CD4-positive, alpha-beta T cell treated with Interleukin-10 for 1 hour (primary cell): ENCODE data around the gene SLC28A1.

Source experiments
- DNase-seq: peaks from one replicate; pipeline ENCODE4 v3.0.0-alpha.2; 2020

The SLC28A1 gene

DNA sequence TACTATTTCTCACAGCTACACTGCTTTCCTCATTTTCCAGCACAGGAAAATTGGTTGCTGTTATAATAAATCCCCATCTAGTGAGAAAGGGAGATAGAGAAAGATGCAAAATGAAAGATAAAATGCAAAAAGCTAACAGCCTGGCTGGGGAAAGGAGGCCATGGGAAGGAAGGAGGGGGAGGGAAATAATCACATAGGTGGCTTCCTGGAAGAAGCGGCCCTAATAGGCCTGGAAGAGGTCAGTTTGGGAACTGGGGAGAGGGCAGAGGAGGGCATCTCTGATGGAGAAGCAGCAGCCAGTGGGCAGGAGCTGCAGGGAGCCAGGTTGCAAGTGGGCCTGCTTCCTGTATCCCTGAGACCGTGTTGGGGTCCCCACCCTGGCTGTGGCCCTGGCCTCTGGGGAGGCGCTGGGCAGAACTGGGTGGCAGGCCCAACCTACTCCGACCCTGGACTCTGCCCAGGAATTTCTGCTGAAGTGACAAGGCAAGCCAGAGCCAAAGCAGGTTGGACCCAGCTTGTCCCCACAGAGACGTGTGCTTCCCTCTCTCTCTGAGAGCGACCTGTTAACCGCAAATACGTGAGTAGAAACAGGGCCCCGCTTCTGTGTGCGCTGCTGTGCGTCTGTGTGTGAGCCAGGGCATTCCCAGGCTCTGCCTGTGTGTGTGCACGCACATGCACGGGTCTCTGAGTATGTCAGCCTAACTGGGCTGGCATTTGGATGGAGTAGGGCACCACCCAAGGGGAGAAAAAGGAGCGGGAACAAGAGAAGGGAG is 1.9 kb downstream of the SLC28A1 start:
- no peak for DNase-seq

DNA sequence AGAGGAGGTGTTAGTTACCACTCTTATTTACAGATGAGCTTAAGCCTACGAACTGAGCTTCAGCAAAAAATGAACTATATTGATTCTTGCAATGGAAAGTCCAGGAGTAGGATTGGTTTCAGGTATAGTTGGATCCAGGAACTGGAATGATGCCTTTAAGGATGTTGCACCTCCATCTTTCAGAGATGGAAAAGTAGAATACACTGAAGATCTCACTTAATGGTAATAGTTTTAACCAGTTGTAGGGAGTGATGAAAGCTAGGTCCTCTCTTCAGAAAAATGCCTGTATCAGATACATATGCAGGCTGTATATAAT is 2.5 kb downstream of the SLC28A1 start:
- no peak for DNase-seq

DNA sequence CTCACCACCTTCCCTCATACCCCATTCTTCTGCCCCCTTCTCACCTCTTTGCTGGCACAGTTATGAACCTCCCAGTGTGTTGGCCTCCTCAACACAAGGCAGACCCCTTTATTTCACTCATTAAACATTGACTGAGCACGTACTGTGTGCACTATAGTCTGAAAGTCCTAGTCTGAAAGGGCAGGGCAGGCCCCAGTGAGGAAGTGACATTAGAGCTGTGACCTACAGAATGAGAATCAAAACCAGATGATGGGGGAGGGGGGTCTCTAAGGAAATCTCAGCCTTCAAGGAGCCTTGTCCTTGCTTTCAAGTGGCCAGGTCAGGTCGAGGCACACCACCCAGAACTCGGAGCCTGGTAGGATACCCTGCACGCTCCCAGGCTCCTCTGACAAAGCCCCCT is 3.5 kb downstream of the SLC28A1 start:
- DNase-seq, result no peak

DNA sequence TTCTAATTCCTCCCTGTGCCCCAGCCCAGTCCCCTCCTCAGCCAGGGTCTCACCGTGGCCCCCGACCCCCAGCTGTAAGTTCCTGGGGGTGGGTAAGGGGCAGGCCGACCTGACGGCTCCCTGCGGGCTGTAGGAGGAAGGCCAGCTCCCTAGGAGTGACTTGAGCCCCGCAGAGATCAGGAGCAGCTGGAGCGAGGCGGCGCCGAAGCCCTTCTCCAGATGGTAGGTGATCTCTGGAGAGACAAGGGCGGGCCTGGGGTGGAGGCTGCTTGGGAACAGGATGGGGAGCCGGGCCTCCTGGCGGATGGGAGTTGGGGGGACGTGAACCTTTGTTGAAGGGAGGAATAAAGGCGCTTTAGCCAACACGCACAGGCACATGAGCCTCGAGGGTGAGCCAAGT is 4.2 kb downstream of the SLC28A1 start:
- DNase-seq, result no peak

DNA sequence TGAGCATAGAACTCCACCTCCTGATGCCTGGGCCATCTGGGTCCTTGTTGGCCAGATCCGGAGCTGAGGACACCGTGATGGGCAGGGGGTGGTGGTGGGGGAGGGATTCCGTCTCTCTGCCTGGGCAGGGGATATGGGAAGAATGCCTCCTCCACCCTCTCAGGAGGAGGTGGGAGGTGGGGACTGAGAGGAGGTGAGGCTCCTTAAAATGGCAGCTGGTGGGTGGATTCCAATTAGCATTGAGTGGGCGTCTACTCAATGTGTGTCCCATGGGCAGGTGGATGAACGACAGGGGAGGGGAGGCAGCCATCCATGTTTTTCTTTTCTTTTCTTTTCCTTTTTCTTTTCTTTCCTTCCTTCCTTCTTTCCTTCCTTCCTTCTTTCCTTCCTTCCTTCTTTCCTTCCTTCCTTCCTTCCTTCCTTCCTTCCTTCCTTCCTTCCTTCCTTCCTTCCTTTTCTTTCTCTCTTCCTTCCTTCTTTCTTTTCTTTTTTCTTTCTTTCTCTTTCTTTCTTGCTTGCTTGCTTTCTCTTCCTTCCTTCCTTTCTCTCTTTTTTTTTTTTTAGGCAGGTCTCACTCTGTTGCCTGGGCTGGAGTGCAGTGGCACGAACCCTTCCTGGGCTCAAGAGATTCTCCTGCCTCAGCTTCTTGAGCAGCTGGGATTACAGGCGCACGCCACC is 5.0 kb downstream of the SLC28A1 start:
- no peak for DNase-seq

DNA sequence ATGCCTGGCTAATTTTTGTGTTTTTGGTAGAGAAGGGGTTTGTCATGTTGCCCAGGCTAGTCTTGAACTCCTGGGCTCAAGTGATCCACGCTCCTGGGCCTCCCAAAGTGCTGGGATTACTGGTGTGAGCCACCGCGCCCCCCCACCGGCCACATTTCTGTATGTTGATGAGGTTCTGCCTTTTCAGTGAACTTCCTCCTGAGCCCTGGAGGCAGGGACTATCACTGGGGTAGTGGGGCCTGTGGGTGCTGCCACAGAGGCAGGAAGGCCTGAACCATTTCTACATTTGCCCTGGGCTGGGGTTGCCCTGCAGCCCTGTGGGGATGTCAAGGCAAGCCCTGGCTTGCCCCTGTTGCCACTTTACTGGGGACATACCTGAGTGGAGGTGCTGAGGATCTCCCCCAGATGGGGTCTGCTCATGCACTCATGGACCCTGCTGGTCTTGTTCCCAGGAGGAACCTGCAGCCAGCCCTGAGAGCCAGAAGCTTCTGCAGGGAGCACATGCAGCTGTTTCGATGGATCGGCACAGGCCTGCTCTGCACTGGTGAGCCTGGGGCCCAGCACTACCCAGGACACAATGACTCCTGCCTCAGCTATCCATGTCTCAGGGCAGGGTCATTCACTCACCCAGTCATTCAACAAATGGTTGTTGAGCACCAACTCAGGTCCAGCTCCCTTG is 5.7 kb downstream of the SLC28A1 start:
- DNase-seq, result no peak

DNA sequence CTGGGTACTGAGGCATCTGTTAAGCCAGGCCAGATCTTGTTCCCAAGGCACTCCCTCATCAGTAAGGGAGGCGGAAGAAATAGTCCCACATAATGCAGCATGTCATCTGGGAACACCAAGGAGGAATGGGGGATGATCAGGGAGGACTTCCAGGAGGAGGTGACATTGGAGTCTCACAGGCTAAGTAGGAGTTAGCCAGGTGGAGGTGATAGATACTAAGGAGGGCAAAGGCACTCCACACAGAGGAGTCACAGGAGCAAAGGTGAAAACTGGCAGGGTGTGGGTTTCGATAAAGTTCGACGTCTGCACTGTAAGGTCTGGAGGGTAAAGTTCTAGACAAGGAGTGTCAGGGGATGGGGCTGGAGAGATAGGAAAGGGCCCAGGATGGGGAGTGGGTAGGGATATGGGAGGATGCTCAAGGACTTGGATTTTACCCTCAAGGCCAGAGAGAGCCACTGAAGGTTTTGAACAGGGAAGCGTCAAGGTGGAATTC is 6.3 kb downstream of the SLC28A1 start:
- DNase-seq, result no peak

DNA sequence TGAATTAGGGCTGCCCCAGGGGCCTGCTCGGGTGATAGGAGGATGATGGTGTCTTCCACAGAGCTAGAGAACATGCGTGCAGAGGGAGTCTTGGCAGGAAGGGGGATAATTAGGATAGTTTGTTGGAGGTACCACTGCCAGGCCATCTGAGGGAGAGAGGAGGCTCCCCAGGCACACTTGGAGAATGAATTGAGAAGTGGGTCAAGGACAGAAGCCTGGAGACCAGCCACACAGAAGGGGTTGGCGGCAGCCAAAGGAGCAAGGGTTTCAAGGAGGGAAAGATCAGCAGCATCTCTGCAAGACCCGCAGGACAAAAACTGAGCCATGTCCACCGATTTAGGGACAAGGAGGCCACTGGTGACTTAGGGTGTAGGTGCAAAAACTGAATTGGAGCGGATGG is 6.9 kb downstream of the SLC28A1 start:
- no peak for DNase-seq

DNA sequence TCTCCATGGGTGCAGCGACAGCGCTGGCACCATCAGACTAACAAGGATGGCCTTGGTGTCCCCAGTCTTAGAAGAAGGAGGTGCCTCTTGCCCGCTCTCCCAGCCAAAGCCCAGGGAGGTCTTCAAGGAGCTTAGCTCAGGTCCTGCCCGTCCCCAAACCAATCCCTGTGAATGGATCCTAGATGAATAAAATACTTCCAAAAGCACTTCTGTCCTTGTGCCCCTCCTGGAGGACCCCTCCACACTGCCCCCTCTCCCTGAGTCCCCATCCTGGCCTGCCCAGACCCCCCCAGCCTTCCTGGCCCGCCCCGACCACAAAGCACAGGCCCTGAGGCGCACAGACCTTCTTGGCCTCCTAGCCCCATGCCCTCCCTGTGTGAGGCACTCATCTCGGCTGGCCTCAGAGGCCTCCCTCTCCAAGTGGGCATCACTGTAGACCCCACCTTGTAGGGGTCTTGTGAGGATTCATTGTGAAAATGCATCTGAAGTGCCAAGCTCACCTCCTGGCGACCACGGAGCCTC is 8.4 kb downstream of the SLC28A1 start:
- DNase-seq, result no peak

DNA sequence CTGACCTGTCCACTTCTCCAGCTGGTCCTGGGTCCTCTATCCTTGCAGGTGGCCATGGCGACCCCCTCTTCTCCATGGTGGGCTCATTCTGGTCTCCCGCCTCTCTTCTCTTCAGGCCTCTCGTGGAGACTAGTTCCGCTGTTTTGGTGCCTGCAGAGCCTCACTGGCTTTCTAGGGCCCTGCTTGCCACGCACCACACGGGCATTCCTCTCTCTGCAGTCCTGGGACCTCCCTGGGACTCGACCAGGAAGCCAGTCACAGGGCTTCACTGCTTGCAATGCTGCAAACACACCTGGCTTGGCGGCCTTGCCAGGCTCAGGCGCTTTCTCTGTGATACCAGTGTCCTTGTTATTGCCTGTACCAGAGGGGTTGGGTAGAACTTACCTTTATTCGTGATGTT is 9.1 kb downstream of the SLC28A1 start:
- no peak for DNase-seq

DNA sequence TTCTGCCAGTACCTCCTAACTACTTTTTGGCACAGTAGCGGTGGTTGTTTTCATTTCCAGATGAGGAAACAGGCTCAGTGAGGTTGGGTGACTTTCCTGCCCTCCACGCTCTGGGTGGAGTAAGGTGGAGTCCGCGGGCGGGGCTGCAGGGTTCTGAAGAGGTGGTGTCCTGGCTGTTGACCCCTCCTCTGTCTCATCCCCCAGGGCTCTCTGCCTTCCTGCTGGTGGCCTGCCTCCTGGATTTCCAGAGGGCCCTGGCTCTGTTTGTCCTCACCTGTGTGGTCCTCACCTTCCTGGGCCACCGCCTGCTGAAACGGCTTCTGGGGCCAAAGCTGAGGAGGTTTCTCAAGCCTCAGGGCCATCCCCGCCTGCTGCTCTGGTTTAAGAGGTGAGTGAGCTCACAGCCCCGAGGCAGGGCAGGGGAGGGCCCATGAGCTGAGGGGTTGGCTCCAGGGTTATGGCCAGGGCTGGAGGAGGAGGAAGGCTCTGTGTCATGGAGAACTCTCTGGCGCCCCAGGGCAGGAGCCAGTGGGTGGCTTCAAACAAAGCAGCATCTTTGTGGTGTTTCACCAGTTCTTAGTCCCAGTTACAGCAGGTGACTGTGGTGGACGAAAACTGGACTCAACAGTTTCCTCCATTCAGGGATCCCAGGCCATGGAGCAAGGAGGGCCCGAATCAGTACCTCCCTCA is 10.4 kb downstream of the SLC28A1 start:
- no peak for DNase-seq

DNA sequence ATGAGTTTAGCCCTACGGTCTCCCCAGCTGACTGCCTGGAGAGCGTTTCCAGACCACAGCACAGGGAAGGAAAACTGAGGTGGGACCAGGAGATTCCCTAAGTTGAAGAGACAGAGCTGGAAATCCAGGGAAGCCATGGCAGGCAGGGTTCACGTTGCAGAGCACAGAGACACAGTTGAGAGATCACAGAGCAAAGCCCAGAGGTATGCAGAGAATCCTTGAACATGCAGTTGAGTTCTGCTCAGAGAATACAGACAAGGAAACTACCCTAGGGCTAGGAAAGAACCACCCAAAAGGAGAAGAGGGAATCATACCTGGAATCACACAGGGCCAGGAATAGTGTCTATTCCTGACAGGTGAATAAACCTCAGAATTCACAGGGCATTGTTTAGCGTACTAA is 14.3 kb downstream of the SLC28A1 start:
- no peak for DNase-seq

DNA sequence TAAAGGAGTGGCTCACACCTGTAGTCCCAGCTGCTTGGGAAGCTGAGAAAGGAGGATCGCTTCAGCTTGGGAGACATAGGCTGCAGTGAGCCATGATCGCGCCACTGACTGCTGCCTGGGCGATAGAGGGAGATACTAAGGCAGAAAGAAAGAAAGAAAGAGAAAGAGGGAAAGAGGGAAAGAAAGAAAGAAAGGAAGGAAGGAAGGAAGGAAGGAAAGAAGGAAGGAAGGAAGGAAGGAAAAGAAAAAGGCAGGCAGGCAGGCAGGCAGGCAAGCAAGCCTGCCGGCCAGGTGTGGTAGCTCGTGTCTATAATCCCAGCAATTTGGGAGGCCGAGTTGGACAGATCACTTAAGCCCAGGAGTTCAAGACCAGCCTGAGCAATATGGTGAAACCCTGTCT is 15.3 kb downstream of the SLC28A1 start:
- DNase-seq, result no peak

DNA sequence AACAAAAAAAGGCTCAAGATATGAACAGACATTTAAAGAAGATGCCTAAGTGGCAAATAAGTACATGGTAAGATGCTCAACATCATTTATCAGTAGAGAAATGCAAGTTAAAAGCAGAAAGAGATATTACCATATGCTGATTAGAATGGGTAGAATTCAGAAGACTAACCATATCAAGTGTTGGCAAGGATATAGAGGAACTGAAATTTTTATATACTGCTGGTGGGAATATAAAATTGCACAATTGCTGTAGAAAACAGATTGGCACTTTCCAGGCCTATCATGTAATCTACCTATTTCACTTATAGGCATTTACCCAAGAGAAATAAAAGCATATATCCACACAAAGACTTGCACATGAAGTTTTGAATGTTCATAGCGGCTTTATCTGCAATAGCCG is 17.1 kb downstream of the SLC28A1 start:
- DNase-seq, result no peak

DNA sequence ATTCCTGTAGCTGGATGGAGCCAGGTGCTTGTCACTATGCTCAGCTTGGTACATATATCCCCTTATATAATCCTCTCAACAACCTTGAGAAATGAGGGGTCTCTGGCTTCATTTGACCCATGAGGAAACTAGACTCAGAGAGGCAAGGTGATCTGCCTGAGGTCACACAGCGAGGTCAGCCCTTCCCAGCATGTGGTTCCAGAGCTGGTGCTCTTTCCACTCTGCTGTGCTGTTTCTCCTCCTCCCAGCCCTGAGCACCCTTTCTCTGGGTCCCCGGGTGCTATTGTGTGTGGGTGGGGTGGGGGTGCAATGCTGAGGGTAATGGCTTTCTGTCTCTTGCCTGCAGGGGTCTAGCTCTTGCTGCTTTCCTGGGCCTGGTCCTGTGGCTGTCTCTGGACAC is 19.3 kb downstream of the SLC28A1 start:
- DNase-seq, result no peak

DNA sequence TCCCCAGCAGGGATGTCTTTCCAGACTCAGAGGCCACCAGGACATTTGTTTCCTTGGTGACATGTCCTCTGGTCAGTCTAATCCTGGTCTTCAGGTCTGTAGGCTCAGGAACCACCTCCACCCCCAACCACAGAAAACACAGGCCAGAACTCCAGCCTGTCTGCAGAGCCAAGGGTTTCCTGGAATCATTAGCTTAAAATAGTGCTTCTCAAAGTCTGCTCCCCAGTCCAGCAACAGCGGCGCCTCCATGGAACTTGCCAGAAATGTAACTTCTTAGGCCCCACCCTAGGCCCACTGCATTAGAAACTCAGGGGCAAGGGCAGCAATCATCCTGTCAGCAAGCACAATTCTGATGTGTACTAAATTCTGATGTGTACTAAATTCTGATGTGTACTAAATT is 20.0 kb downstream of the SLC28A1 start:
- no peak for DNase-seq

DNA sequence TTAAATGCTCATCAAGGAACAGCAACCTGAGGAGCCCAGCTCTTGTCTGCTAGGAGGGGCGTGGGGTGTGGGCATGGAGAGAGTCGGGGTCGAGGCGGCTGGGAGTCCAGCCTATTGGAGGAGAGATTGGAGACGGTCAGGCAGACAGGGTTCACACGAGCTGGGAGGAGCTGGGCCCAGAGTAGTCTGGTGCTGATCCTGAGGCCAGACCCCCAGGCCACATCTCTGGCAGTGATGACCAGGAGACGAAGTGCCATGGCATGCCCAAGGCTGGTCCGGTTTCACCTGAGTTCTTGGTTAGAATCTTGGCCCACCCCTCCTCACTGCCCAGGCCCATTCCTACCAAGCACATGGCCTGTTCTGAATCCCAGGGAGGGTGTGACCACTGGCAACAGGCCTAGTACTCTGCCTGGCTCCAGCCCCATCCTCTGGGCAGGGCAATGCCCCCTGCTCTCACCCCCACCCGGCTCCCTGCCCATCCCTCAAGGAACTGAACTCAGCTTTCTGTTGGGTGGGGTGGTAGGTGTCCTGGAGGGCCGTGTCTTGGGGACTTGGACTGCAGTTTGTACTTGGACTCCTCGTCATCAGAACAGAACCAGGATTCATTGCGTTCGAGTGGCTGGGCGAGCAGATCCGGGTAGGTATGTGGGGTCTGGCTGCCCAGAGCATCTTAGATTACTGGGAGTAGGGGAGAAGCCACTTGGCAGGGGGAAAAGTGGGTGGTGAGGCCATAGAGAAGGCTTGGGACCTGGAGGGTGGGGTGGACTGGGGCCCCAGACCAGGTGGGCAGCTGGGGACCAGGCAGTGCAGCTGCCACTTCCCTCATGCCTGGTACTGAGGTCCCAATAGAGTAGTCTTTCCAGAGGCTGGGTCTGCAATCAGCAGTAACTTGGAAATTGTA is 20.8 kb downstream of the SLC28A1 start:
- no peak for DNase-seq

DNA sequence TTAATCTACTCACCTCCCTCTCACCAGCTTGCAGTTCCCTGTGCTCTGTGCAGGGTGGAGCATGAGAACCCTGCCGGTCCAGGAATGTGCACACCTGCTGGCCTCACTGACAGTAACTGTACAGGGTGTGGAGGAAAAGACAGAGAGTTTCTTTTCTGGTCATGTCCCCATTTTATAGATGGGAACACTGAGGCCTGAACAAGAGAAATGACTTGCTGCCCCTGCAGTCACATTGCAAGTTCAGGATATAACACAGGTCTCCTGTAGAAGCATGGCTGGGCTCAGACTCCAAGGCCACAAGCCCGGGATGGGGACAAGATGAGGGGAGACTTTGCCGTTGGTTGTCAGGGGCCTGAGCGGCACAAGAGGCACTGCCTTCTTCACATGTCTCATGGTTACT is 23.3 kb downstream of the SLC28A1 start:
- DNase-seq, result no peak

DNA sequence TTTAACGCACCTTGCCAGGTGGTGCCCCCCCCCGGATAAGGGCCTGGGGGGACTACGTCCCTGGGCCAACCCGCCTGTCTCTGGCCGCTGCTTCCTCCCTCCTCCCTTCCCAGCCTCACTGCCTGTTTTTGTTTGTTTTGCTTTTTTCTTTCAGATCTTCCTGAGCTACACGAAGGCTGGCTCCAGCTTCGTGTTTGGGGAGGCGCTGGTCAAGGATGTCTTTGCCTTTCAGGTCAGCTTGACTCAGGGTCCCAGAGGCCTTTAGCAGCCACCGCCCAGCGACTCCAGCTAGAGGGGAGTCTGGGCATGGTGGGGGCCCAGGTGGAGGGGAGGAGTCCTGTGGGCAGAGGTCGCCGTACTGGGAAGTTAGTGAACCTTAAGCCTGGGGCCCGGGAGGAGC is 24.1 kb downstream of the SLC28A1 start:
- no peak for DNase-seq

DNA sequence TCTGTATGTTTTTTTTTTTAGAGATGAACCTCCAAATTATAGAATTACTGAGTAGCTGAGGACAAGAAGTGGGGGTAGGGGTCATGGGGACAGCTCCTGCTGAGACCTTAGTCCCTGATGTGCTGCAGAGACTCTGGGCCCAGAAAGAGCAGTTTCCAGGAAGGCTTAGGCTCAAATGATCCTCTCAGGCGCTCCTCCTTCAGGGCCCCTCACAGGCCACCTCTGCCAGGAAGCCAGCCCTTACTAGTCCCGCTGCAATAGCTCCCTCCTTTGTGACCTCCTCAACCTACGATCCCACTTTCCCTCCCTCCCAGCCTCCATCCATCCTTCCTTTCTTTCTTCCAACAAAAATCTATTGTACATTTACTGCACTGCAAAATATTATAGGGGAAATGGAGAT is 24.6 kb downstream of the SLC28A1 start:
- no peak for DNase-seq

DNA sequence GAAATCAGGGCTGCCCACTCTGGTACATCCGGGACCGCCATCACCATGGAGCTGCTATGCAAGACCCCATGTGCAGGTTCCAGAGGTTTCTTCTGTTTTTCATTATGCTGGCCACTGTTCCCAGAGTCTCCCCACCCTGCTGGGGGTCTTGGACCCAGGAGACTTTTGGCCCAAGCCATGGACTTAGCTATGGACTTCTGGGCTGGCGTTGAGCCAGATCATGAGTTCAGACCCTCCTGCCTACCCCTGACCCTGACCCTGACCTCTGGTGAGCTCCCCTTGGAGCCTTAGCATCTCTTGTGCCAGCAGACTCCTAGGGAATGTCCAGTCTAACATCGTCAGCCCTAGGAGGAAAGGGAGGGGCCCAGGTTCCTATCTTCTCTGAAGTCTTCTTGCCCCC is 25.3 kb downstream of the SLC28A1 start:
- no peak for DNase-seq

DNA sequence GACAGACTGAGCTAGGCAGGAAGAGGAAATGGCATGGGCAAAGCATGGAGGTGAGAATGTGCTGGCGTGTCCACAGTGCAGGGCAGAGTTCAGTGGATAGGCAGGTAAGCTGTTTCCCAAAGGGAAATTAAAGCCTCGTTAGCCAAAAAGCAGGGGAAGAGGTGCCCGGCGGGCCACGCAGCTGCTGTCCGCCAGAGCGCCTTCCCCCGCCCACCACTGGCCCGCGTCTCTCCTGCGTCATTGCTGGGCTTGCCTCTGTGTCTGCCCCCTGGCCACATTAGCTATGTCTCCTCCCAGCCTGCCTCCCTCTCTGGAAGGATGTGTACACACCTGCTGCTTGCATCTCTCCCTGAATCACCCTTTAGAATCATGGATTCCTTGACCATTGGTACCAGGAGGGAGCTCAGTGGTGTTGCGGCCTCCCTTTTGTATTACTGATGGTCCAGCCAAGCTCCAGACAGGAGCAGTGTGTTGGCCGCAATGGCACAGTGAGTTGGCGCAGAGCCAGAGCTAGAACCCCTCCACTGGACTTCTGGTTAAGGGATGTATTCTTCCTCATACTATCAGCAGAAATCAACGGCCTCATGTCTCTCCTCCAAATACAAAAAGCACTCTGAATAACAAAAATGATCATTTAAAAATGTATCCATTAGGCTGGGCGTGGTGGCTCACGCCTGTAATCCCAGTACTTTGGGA is 26.6 kb downstream of the SLC28A1 start:
- no peak for DNase-seq
